ENCODE data around the gene GNAT1. TPM values are rescaled to one million over a fixed set of nuclear protein-coding genes. Genes with fewer than 3 reads are reported as not detected.

GNAT1 gene
- total RNA-seq, 2 experiments from 2014 or later = not detected

DNA sequence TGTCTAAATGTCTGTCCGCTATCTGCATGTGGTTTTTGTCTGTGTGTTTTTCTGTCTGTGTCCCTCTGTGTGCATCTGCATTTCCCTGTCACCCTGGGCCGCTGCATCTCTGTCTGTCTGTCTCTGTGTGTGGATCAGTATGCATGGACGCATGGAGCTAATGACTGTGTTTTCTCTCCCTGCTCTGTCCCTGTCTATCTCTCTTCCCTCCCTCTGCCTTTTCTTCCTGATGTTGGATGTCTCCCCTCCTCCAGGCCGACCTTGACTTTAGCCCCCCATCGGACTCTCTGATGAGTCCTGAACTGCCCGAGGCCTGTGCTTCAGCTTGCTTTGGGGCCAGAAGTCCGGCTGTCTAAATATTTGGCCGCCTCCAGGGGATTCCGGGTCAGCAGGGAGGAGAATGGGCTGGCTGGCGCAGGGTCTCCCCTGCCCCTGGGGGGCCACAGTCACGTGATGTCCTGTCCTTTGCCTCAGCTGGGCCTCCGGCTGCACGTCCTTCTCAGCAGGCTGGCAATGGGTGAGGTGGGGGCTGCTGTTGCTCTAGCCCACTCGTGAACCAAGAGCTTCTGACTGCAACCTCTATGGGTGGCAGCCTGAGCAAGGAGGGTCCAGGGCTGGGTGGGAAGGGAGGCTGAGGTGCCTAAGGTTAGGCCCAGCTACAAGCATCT lies 17.4 kb downstream of the GNAT1 start:
- Histone ChIP-seq H3K36me3 (ENCODE audit: insufficient read depth, low read length) (no peaks in the 10 kb centered on the region), H3K9me2 (ENCODE audit: insufficient read depth, low read length) (no peaks in the 10 kb centered on the region), H3K79me2 (ENCODE audit: insufficient read depth, low read depth, low read length) (no peaks in the 10 kb centered on the region), H3K27ac (ENCODE audit: low read depth, low read length, poor library complexity, severe bottlenecking) (no peak overlapping the region), H3K4me1 (ENCODE audit: insufficient read depth, low read length, poor library complexity, severe bottlenecking) (no peaks in the 10 kb centered on the region), H4K20me1 (ENCODE audit: insufficient read depth, low read length) (no peaks in the 10 kb centered on the region), H3K9me3 (ENCODE audit: low read length) (no peaks in the 10 kb centered on the region), H3K4me2 (ENCODE audit: low read length) (no peak overlapping the region), H2AFZ (ENCODE audit: low read length) (no peak overlapping the region), H3K4me3 (ENCODE audit: low read depth, low read length, poor library complexity, severe bottlenecking) (no peak overlapping the region)
- DNase-seq (ENCODE audit: low spot score) = no peak
- intact Hi-C loops (cut with micrococcal nuclease; ENCODE audit: unreplicated experiment) = no loop called here
- TF ChIP-seq, protein P1, sequence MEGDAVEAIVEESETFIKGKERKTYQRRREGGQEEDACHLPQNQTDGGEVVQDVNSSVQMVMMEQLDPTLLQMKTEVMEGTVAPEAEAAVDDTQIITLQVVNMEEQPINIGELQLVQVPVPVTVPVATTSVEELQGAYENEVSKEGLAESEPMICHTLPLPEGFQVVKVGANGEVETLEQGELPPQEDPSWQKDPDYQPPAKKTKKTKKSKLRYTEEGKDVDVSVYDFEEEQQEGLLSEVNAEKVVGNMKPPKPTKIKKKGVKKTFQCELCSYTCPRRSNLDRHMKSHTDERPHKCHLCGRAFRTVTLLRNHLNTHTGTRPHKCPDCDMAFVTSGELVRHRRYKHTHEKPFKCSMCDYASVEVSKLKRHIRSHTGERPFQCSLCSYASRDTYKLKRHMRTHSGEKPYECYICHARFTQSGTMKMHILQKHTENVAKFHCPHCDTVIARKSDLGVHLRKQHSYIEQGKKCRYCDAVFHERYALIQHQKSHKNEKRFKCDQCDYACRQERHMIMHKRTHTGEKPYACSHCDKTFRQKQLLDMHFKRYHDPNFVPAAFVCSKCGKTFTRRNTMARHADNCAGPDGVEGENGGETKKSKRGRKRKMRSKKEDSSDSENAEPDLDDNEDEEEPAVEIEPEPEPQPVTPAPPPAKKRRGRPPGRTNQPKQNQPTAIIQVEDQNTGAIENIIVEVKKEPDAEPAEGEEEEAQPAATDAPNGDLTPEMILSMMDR (conservative IDR thresholded peaks at IDR 0.05; ENCODE audit: low read length) = no peak
- no peak for TF ChIP-seq EZH2phosphoT487 (IDR thresholded peaks at IDR 0.05; ENCODE audit: borderline replicate concordance, low read depth, low read length)
- no TSS peak for BruUV-seq (replicated peaks)
- ChIA-PET POLR2A (interaction anchor here (1.9 kb wide), 1 partner anchor 14 kb away, joined by 4 read pairs; no protein-coding TSS in a partner anchor), CTCF (ENCODE audit: unreplicated experiment) (no interaction called here)

DNA sequence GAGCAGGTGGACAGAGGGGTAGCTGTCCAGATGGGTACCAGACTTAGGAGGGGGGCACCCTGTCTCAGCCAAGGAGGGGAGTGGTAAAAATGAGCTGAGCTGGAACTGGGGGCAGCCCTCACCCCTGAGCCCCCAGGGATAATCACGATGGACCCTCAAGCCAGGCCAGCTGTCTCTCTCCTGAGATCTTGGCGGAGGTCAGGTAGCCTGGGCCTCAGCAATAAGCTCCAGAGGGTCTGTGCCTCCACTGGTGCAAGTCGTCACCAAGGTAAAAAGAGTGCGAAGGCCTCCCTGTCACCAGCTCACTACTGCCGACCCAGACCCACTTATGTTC lies 18.7 kb downstream of the GNAT1 start:
- ChIA-PET CTCF (ENCODE audit: unreplicated experiment) (interaction anchor here (2.5 kb wide), 1 partner anchor 15 kb away, joined by 11 read pairs; no protein-coding TSS in a partner anchor), POLR2A (interaction anchor here (0.5 to 1.9 kb wide), 4 partner anchors 11 to 782 kb away, joined by 3 to 4 read pairs (median 3); no protein-coding TSS in a partner anchor)
- TF ChIP-seq, protein P1 (conservative IDR thresholded peaks at IDR 0.05; ENCODE audit: low read length) = no peak
- TF ChIP-seq EZH2phosphoT487 (IDR thresholded peaks at IDR 0.05; ENCODE audit: borderline replicate concordance, low read depth, low read length) = no peak
- no peak overlapping the region for H2AFZ ChIP-seq (ENCODE audit: low read length)
- H3K9me3 ChIP-seq (ENCODE audit: low read length) = no peaks in the 10 kb centered on the region
- no peak overlapping the region for H3K4me3 ChIP-seq (ENCODE audit: low read depth, low read length, poor library complexity, severe bottlenecking)
- BruUV-seq (replicated peaks) = no TSS peak
- DNase-seq (ENCODE audit: low spot score) = no peak
- no peaks in the 10 kb centered on the region for H3K79me2 ChIP-seq (ENCODE audit: insufficient read depth, low read depth, low read length)
- no peaks in the 10 kb centered on the region for H3K4me1 ChIP-seq (ENCODE audit: insufficient read depth, low read length, poor library complexity, severe bottlenecking)
- H3K27ac ChIP-seq (ENCODE audit: low read depth, low read length, poor library complexity, severe bottlenecking) = no peak overlapping the region
- no peaks in the 10 kb centered on the region for H4K20me1 ChIP-seq (ENCODE audit: insufficient read depth, low read length)
- intact Hi-C loops (cut with micrococcal nuclease; ENCODE audit: unreplicated experiment) = no loop called here
- no peaks in the 10 kb centered on the region for H3K9me2 ChIP-seq (ENCODE audit: insufficient read depth, low read length)
- H3K4me2 ChIP-seq (ENCODE audit: low read length) = no peak overlapping the region
- H3K36me3 ChIP-seq (ENCODE audit: insufficient read depth, low read length) = no peaks in the 10 kb centered on the region

Data from OCI-LY7 (cell line).